GM23338 (cell line): Measurements from ENCODE around the gene STIM1.

Source experiments
- CREB1 ChIP-seq: fragments of 250-450 bp; sonication (Bioruptor Pico); IDR thresholded peaks from 2 replicates; pipeline ENCODE4 v1.5.0; 2020; ENCODE audit warnings: low read depth, mild to moderate bottlenecking, moderate library complexity
- CTCF ChIP-seq, 2 experiments: fragments of 200-600 bp in 1 of 2; sonication (generic) in 1 of 2; conservative IDR thresholded peaks; 2 replicates each; pipeline versions ENCODE4 v1.5.1 to v1.6.1; 2016 to 2017; ENCODE audit warnings: antibody characterized with exemption in 2 of 2, low read depth in 2 of 2, mild to moderate bottlenecking in 2 of 2, moderate library complexity in 1 of 2
- ETS1 ChIP-seq: IDR thresholded peaks from 2 replicates; pipeline ENCODE4 v1.6.1; 2016; ENCODE audit warnings: antibody characterized with exemption
- EZH2 ChIP-seq: fragments of 200-600 bp; sonication (generic); IDR thresholded peaks from one replicate; pipeline ENCODE4 v1.8.0; 2017; ENCODE audit warnings: antibody characterized with exemption, mild to moderate bottlenecking, low read depth; ENCODE audit not compliant: unreplicated experiment
- EZH2phosphoT487 ChIP-seq: fragments of 200-600 bp; sonication (generic); IDR thresholded peaks from one replicate; pipeline ENCODE4 v1.8.1; 2018; ENCODE audit warnings: antibody characterized with exemption; ENCODE audit not compliant: unreplicated experiment
- JUNB ChIP-seq: IDR thresholded peaks from one replicate; pipeline ENCODE4 v1.6.1; 2016; ENCODE audit warnings: antibody characterized with exemption; ENCODE audit not compliant: unreplicated experiment
- POLR2AphosphoS5 ChIP-seq: IDR thresholded peaks from 2 replicates; pipeline ENCODE4 v1.6.1; 2016; ENCODE audit warnings: antibody characterized with exemption, low read depth
- REST ChIP-seq: IDR thresholded peaks from one replicate; pipeline ENCODE4 v1.6.1; 2018; ENCODE audit warnings: antibody characterized with exemption; ENCODE audit not compliant: unreplicated experiment
- ZNF114 ChIP-seq: fragments of 250-450 bp; sonication (Bioruptor Pico); IDR thresholded peaks from 2 replicates; pipeline ENCODE4 v1.5.0; 2020; ENCODE audit warnings: mild to moderate bottlenecking, moderate library complexity
- ZNF331 ChIP-seq: fragments of 250-450 bp; sonication (Bioruptor Pico); IDR thresholded peaks from 2 replicates; pipeline ENCODE4 v1.5.0; 2020; ENCODE audit warnings: low read depth, mild to moderate bottlenecking, moderate library complexity
- ZNF462 ChIP-seq: fragments of 250-450 bp; sonication (Bioruptor Pico); IDR thresholded peaks from 2 replicates; pipeline ENCODE4 v1.5.0; 2020; ENCODE audit warnings: mild to moderate bottlenecking, moderate library complexity

GRCh38 chr11:3971756-3972404 lies 116.4 kb downstream of the STIM1 start:
- no peak for TF ChIP-seq CTCF (conservative IDR thresholded peaks at IDR 0.05; ENCODE audit: low read depth in 2 of 2)
- TF ChIP-seq ZNF331 (CRISPR knock-in tag): no peak
- no peak for TF ChIP-seq CREB1 (CRISPR knock-in tag)
- no peak for TF ChIP-seq POLR2AphosphoS5
- TF ChIP-seq REST: no peak
- no peak for TF ChIP-seq EZH2
- TF ChIP-seq EZH2phosphoT487: no peak
- TF ChIP-seq JUNB: no peak
- TF ChIP-seq ZNF114 (CRISPR knock-in tag): no peak
- no peak for TF ChIP-seq ZNF462 (CRISPR knock-in tag)
- no peak for TF ChIP-seq ETS1
